Glomerular visceral epithelial cell (primary cell): ENCODE results near the gene RAB40A.
"Not testable (repeated sequence)": the region's sequence is repeated elsewhere in the genome, so short reads cannot be mapped to it uniquely, and the experiment has no call there.

Experiments used
- DNase-seq: peaks from one replicate; pipeline ENCODE4 v3.0.0-alpha.2; 2016; ENCODE audit errors: extremely low spot score

RAB40A gene

DNA sequence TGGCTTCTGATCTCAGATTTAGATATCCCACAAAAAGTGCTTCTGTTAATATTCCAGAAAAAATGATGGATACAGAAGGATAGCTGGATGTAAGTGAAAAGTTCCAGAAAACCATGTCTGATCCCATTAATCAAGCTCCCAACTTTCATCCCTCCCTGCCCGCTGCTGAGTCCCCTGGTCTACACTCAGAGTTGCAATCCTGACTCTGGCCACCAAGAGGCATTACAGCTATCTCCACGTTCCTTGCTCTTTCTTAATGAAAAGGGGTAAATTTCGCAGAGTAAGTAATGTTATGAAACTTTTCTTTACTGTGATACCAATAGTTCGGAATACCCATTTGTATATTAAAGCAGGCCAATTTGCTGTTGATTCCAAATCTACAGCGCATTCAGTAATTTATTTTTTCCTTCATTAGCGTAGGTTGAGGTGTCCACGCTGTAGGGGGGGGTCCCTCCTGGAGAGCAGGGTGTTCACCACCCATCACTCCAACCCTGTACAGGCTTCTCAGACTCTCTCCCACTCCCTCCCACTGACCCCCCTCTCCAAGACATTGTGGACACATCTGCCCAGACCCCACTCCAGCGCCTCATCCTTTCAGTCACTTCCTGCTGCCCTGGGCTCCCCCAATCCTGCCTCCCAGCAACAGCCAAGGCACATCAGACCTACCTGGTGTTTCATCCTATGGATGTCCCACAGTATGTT, 55.1 kb downstream of the RAB40A start:
- peak; percentile 13 for DNase-seq

DNA sequence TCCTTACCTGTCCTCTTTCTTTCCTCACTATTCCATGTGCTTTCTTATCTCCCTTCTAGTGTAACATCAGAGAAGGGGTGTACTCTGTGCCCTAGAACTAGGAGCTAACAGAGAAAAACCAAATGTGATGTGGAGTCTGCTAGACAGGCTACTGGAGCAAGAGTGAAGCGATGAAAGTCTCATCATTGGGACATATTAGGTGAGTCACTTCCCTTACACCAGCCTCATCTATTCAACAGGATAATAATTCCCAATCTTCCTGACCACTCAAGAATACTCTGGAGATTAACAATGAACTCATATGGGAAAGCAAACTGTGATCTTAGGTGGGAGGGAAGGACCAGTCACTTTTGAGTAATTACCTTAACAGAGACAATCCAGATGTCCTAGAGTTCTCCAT, 58.1 kb downstream of the RAB40A start:
- no peak for DNase-seq

DNA sequence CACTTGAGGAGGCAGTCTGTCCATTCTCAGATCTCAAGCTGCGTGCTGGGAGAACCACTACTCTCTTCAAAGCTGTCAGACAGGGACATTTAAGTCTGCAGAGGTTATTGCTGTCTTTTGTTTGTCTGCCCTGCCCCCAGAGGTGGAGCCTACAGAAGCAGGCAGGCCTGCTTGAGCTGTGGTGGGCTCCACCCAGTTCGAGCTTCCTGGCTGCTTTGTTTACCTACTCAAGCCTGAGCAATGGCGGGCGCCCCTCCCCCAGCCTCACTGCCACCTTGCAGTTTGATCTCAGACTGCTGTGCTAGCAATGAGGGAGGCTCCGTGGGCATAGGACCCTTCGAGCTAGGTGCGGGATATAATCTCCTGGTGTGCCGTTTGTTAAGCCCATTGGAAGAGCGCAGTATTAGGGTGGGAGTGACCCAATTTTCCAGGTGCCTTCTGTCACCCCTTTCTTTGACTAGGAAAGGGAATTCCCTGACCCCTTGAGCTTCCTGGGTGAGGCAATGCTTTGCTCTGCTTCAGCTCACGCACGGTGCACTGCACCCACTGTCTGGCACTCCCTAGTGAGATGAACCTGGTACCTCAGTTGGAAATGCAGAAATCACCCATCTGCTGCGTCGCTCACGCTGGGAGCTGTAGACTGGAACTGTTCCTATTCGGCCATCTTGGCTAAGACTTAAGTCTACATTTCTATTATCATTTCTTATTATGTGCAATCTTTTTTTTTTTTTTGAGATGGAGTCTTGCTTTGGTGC, 59.1 kb downstream of the RAB40A start:
- not testable (repeated sequence) for DNase-seq

DNA sequence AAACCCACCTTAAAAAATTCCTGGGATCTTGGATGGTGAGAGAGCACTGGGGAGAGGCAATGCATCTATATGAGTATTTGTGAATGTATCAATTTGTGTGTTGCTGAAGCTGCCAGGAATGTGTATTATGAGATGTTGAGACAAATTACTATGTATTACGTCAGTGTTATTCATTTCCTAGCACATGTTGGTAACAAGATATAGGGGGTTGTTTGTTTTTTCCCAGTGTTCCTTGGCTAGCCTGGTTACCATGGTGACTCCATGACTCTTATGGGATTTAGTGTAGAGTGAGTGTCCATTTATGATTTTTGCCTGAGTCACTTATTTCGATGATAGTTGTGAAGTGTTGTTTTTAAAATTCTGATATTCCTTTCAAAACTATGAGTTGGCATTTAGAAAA, 65.6 kb downstream of the RAB40A start:
- no peak for DNase-seq
